IPS-15b (cell line): ENCODE measurements around the gene RBMXL2.

ENCODE experiments used
- H3K27me3 ChIP-seq: one replicate; pipeline ENCODE4 v1.6.1; 2013; ENCODE audit warnings: low read length; ENCODE audit not compliant: control insufficient read depth, insufficient read depth
- H3K36me3 ChIP-seq: one replicate; pipeline ENCODE4 v1.6.1; 2013; ENCODE audit warnings: low read length; ENCODE audit not compliant: control insufficient read depth, insufficient read depth
- H3K4me1 ChIP-seq: one replicate; pipeline ENCODE4 v1.6.1; 2013; ENCODE audit warnings: mild to moderate bottlenecking, low read length; ENCODE audit not compliant: control insufficient read depth, insufficient read depth
- H3K4me3 ChIP-seq: one replicate; pipeline ENCODE4 v1.5.1; 2013; ENCODE audit warnings: low read depth, low read length
- H3K9ac ChIP-seq: one replicate; pipeline ENCODE4 v1.6.1; 2013; ENCODE audit warnings: low read depth, mild to moderate bottlenecking, low read length
- H3K9me3 ChIP-seq: one replicate; pipeline ENCODE4 v1.6.1; 2013; ENCODE audit warnings: mild to moderate bottlenecking, low read length; ENCODE audit not compliant: control insufficient read depth, insufficient read depth

The RBMXL2 gene

GRCh38 chr11:7081441-7081840 is 7.4 kb upstream of the RBMXL2 start:
- H3K4me1 ChIP-seq: no peaks in the 10 kb centered on the region
- H3K36me3 ChIP-seq: no peaks in the 10 kb centered on the region
- H3K27me3 ChIP-seq: no peaks in the 10 kb centered on the region
- peaks cover 11% of the 10 kb centered on the region for H3K9me3 ChIP-seq
- H3K4me3 ChIP-seq: no peak overlapping the region
- no peak overlapping the region for H3K9ac ChIP-seq

GRCh38 chr11:7089328-7090251 is 792 bp downstream of the RBMXL2 start:
- no peak overlapping the region for H3K4me3 ChIP-seq
- no peaks in the 10 kb centered on the region for H3K36me3 ChIP-seq
- no peaks in the 10 kb centered on the region for H3K4me1 ChIP-seq
- H3K27me3 ChIP-seq: no peaks in the 10 kb centered on the region
- H3K9me3 ChIP-seq: no peaks in the 10 kb centered on the region
- H3K9ac ChIP-seq: no peak overlapping the region

- Histone ChIP-seq H3K4me3 (no peak overlapping the region), H3K4me1 (no peaks in the 10 kb centered on the region), H3K9ac (no peak overlapping the region), H3K9me3 (no peaks in the 10 kb centered on the region), H3K36me3 (no peaks in the 10 kb centered on the region), H3K27me3 (no peaks in the 10 kb centered on the region)
Measured at GRCh38 chr11:7098235-7098832, 9.5 kb downstream of the RBMXL2 start.

- Histone ChIP-seq H3K36me3 (no peaks in the 10 kb centered on the region), H3K4me3 (no peak overlapping the region), H3K9me3 (no peaks in the 10 kb centered on the region), H3K4me1 (no peaks in the 10 kb centered on the region), H3K9ac (no peak overlapping the region), H3K27me3 (peaks cover 2% of the 10 kb centered on the region)
Measured at GRCh38 chr11:7115780-7116179, 27.0 kb downstream of the RBMXL2 start.

GRCh38 chr11:7116370-7116769 is 27.6 kb downstream of the RBMXL2 start:
- no peaks in the 10 kb centered on the region for H3K4me1 ChIP-seq

GRCh38 chr11:7138051-7138450 is 49.3 kb downstream of the RBMXL2 start:
- H3K4me3 ChIP-seq: no peak overlapping the region
- no peaks in the 10 kb centered on the region for H3K36me3 ChIP-seq
- H3K27me3 ChIP-seq: no peaks in the 10 kb centered on the region
- no peak overlapping the region for H3K9ac ChIP-seq
- no peaks in the 10 kb centered on the region for H3K4me1 ChIP-seq
- no peaks in the 10 kb centered on the region for H3K9me3 ChIP-seq

More at GRCh38 chr11:7116370-7116769, 27.6 kb downstream of the RBMXL2 start:
- Histone ChIP-seq H3K4me3 (no peak overlapping the region), H3K9ac (no peak overlapping the region), H3K27me3 (peaks cover 2% of the 10 kb centered on the region), H3K36me3 (no peaks in the 10 kb centered on the region), H3K9me3 (no peaks in the 10 kb centered on the region)
